Pancreas (tissue), 10 donors: ENCODE data around the gene TSPO2. TPM values are rescaled to one million over a fixed set of nuclear protein-coding genes. Genes with fewer than 3 reads are reported as not detected.
A peak's percentile ranks its signal among the peaks of the same experiment; 100 is the strongest.

Source experiments
- ATAC-seq, 4 donors: fragments of 200-7000 bp; cut with Tn5 transposase; one replicate each; pipeline versions ENCODE4 v1.8.0 to v1.9.1; 2020; ENCODE audit warnings: mild to moderate bottlenecking in 4 of 4, moderate library complexity in 4 of 4
- DNase-seq, 6 donors: peaks; one replicate each; pipeline ENCODE4 v3.0.0-alpha.2; 2020
- FAIRE-seq: peaks from 2 replicates; lab custom pipeline; 2012; peaks lifted over from hg19 to GRCh38; lab: Jason Lieb, UNC
- H3K27ac ChIP-seq, 4 donors: fragments of 200-600 bp; sonication (generic); 1 replicate in 3 of 4; 2 replicates in 1 of 4; pipeline versions ENCODE4 v1.5.0 to v1.8.0; 2020
- H3K27me3 ChIP-seq, 4 donors: fragments of 200-600 bp; one replicate each; pipeline ENCODE4 v1.8.0; 2021
- H3K36me3 ChIP-seq, 3 donors: fragments of 200-600 bp; sonication (generic) in 1 of 3; one replicate each; pipeline versions ENCODE4 v1.5.0 to v1.8.0; 2020 to 2021
- H3K4me1 ChIP-seq, 3 donors: fragments of 200-600 bp; one replicate each; pipeline ENCODE4 v1.8.0; 2021
- H3K4me3 ChIP-seq, 4 donors: fragments of 200-600 bp; sonication (generic) in 2 of 4; one replicate each; pipeline versions ENCODE4 v1.5.0 to v1.8.0; 2020 to 2021
- H3K9me3 ChIP-seq, 4 donors: fragments of 200-600 bp; one replicate each; pipeline ENCODE4 v1.8.0; 2021
- WGBS, 2 donors: extraction: QIAGEN DNeasy Blood & Tissue Kit; methylation state at CpG; one replicate each; pipeline ENCODE4 v1.1.7; 2013; 5-methylcytosine and 5-hydroxymethylcytosine counted together
- intact Hi-C, 3 donors: fragments of 100-400 bp; cut with DNase I; formaldehyde crosslinking; loops; one replicate each; pipeline versions ENCODE4 v1.11.1 to v1.14.2; 2022
- polyA plus RNA-seq, 2 donors: library from polyadenylated mRNA; stranded (reverse); fragments of 200-250 nt; gene quantifications; one replicate each; pipeline ENCODE4 v1.2.3, GENCODE V29; 2013
- total RNA-seq, 6 donors: library from RNA; stranded (reverse); fragmentation: NEBNext Ultra II Directional in 4 of 6; extraction: Animal tissue kit (Norgen Biotek cat#: 25700) in 4 of 6; gene quantifications; one replicate each; pipeline versions ENCODE4 v1.2.1 to v1.2.4, GENCODE V29; 2021 to 2023
- TF ChIP-seq, protein P1 (sequence below), 4 donors: fragments of 200-600 bp; sonication (generic) in 3 of 4; IDR thresholded peaks; one replicate each; pipeline versions ENCODE4 v1.5.0 to v1.8.0; 2021; ENCODE audit warnings: antibody characterized with exemption in 4 of 4
- donor health status: healthy with polysubstance abuse.
- donor health status: DM: no; HTN: no; CAD: no; lungs with moderate emphysema.
- donor health status: DM: no; HTN: no; CAD: no.
- donor health status: control.
- donor health status: control.
- donor health status: Bipolar disorder and iron deficiency.
- donor health status: DM: yes; HTN: yes; CAD: no.
- donor health status: DM: no; HTN: no; CAD: no.
- donor health status: DM: no; HTN: no; CAD: no.
- donor health status: DM: yes; HTN: yes; CAD: no.

The TSPO2 gene
- total and polyA plus RNA-seq, 8 donors: 0.12 to 0.42 (median 0.28) TPM; not detected in 5

- 10 to 17% methylated on average over 4 of the region's 4 CpGs for WGBS, 2 donors
- FAIRE-seq (no peak), DNase-seq (no peak)
These were observed 15.0 kb upstream of the TSPO2 start for GRCh38 chr6:41027241-41027640.

GRCh38 chr6:41027799-41028560 is 14.3 kb upstream of the TSPO2 start:
- H3K4me1 ChIP-seq: peaks cover 0 to 24% (median 6%) of the 10 kb centered on the region in 3 donors
- ATAC-seq: peak; percentile 93 to 97 (median 96)
- H3K36me3 ChIP-seq: no peaks in the 10 kb centered on the region
- intact Hi-C loops: loop anchor here in 2 of 3 donors (10.0 kb wide), 1 partner anchor 133 kb away; no protein-coding TSS in a partner anchor
- TF ChIP-seq, protein P1, sequence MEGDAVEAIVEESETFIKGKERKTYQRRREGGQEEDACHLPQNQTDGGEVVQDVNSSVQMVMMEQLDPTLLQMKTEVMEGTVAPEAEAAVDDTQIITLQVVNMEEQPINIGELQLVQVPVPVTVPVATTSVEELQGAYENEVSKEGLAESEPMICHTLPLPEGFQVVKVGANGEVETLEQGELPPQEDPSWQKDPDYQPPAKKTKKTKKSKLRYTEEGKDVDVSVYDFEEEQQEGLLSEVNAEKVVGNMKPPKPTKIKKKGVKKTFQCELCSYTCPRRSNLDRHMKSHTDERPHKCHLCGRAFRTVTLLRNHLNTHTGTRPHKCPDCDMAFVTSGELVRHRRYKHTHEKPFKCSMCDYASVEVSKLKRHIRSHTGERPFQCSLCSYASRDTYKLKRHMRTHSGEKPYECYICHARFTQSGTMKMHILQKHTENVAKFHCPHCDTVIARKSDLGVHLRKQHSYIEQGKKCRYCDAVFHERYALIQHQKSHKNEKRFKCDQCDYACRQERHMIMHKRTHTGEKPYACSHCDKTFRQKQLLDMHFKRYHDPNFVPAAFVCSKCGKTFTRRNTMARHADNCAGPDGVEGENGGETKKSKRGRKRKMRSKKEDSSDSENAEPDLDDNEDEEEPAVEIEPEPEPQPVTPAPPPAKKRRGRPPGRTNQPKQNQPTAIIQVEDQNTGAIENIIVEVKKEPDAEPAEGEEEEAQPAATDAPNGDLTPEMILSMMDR (IDR thresholded peaks at IDR 0.05): peak; percentile 99
- peak overlapping the region; percentile 83 to 91 (median 86) for H3K27ac ChIP-seq
- DNase-seq: peak; percentile 80 to 99 (median 92)
- H3K9me3 ChIP-seq: no peaks in the 10 kb centered on the region
- no peaks in the 10 kb centered on the region for H3K27me3 ChIP-seq
- no peak for FAIRE-seq
- WGBS, 2 donors: 4% methylated on average over 39 to 45 of the region's 45 CpGs
- H3K4me3 ChIP-seq: peak overlapping the region; percentile 29 to 51 (median 40)

More at GRCh38 chr6:41027241-41027640, 15.0 kb upstream of the TSPO2 start:
- Histone ChIP-seq H3K4me3 (peak overlapping the region; percentile 3 to 51 (median 40)), H3K27ac (peak overlapping the region; percentile 83 to 91 (median 86)), H3K4me1 (peaks cover 5 to 28% (median 6%) of the 10 kb centered on the region in 3 donors), H3K27me3 (no peaks in the 10 kb centered on the region), H3K9me3 (no peaks in the 10 kb centered on the region), H3K36me3 (no peaks in the 10 kb centered on the region)
- no peak for ATAC-seq
- intact Hi-C loops: loop anchor here in 2 of 3 donors (10.0 kb wide), 1 partner anchor 132 kb away; no protein-coding TSS in a partner anchor
- TF ChIP-seq, protein P1 (IDR thresholded peaks at IDR 0.05): no peak

- peak; percentile 68 to 73 (median 71) for ATAC-seq
- H3K4me1 ChIP-seq: peaks cover 0 to 25% (median 6%) of the 10 kb centered on the region in 3 donors
- no peaks in the 10 kb centered on the region for H3K9me3 ChIP-seq
These were observed 13.5 kb upstream of the TSPO2 start for GRCh38 chr6:41028561-41029412.

GRCh38 chr6:41032830-41033229 is 9.4 kb upstream of the TSPO2 start:
- DNase-seq: peak in 1 of 6 donors; percentile 57
- Histone ChIP-seq H3K36me3 (peaks cover 0 to 7% (median 0%) of the 10 kb centered on the region in 3 donors), H3K4me1 (peaks cover 13 to 52% (median 28%) of the 10 kb centered on the region in 3 donors), H3K4me3 (no peak overlapping the region), H3K27me3 (no peaks in the 10 kb centered on the region), H3K27ac (no peak overlapping the region), H3K9me3 (no peaks in the 10 kb centered on the region)
- intact Hi-C loops: loop anchor here in 2 of 3 donors (5.0 to 10.0 kb wide), 2 partner anchors 34 to 138 kb away; no protein-coding TSS in a partner anchor
- TF ChIP-seq, protein P1 (IDR thresholded peaks at IDR 0.05): no peak
- no peak for ATAC-seq
- FAIRE-seq: no peak
- WGBS, 2 donors: 93 to 94% methylated on average over 15 of the region's 15 CpGs

More at GRCh38 chr6:41028561-41029412, 13.5 kb upstream of the TSPO2 start:
- TF ChIP-seq, protein P1 (IDR thresholded peaks at IDR 0.05): no peak
- Histone ChIP-seq H3K27ac (peak overlapping the region; percentile 83 to 91 (median 86)), H3K36me3 (peaks cover 0 to 1% (median 0%) of the 10 kb centered on the region in 3 donors), H3K27me3 (no peaks in the 10 kb centered on the region), H3K4me3 (peak overlapping the region in 3 of 4 donors; percentile 37 to 51 (median 43))
- 36% methylated on average over 13 of the region's 13 CpGs for WGBS, 2 donors
- DNase-seq: peak in 2 of 6 donors; percentile 45 to 55
- intact Hi-C loops: loop anchor here in 2 of 3 donors (10.0 kb wide), 1 partner anchor 134 kb away; no protein-coding TSS in a partner anchor
- no peak for FAIRE-seq
